Activated CD8-positive, alpha-beta T cell treated with anti-CD3 and anti-CD28 coated beads, Interleukin-2, amount 10 ng/mL, durations not matched to agents 7 days and 5 days (primary cell): ENCODE results near the gene KRT6B. TPM values are rescaled to one million over a fixed set of nuclear protein-coding genes. Genes with fewer than 3 reads are reported as not detected.

Experiments used
- ATAC-seq: fragments of 150-1000 bp; cut with Tn5 transposase; one replicate; pipeline ENCODE4 v1.10.0; 2021; ENCODE audit warnings: moderate library complexity
- CTCF ChIA-PET: fragments of 350-600 bp; sonication (Branson Sonifier 250); formaldehyde crosslinking; loops from one replicate; lab custom pipeline; 2021; ENCODE audit warnings: antibody characterized with exemption; lab: Charles Lee
- POLR2A ChIA-PET: fragments of 350-600 bp; sonication (Branson Sonifier 250); formaldehyde crosslinking; loops from one replicate; lab custom pipeline; 2021; ENCODE audit warnings: antibody characterized with exemption; lab: Charles Lee
- DNase-seq: peaks from one replicate; pipeline ENCODE4 v3.0.0-alpha.2; 2020
- H3K27ac Mint-ChIP-seq: one replicate; pipeline ENCODE4 v1.8.0; 2021; ENCODE audit warnings: mild to moderate bottlenecking, mixed read lengths
- H3K27me3 Mint-ChIP-seq: one replicate; pipeline ENCODE4 v1.8.0; 2021; ENCODE audit warnings: low read depth, mixed read lengths
- H3K36me3 Mint-ChIP-seq: one replicate; pipeline ENCODE4 v1.8.0; 2021; ENCODE audit warnings: low read depth, mixed read lengths
- H3K4me1 Mint-ChIP-seq: one replicate; pipeline ENCODE4 v1.8.0; 2021; ENCODE audit warnings: low read depth, mixed read lengths
- H3K4me3 Mint-ChIP-seq: one replicate; pipeline ENCODE4 v1.8.0; 2021; ENCODE audit warnings: mild to moderate bottlenecking, mixed read lengths
- H3K9me3 Mint-ChIP-seq: one replicate; pipeline ENCODE4 v1.8.0; 2022; ENCODE audit warnings: mixed read lengths; ENCODE audit not compliant: insufficient read depth
- total RNA-seq, 2 experiments: library from RNA; stranded (reverse); gene quantifications; one replicate each; pipeline ENCODE4 v1.2.3, GENCODE V29; 2021

Gene KRT6B
- total RNA-seq, 2 experiments from 2014 or later: not detected

GRCh38 chr12:52441320-52441911, 10.5 kb downstream of the KRT6B start:
- DNase-seq (no peak), ATAC-seq (no peak)
- CTCF ChIA-PET: interaction anchor here (1.9 kb wide), 1 partner anchor 429 kb away, joined by 4 read pairs; no protein-coding TSS in a partner anchor
- peaks cover 2% of the 10 kb centered on the region for H3K4me1 Mint-ChIP-seq
- no peaks in the 10 kb centered on the region for H3K9me3 Mint-ChIP-seq
- peaks cover 31% of the 10 kb centered on the region for H3K27me3 Mint-ChIP-seq
- H3K36me3 Mint-ChIP-seq: no peaks in the 10 kb centered on the region
- no peak overlapping the region for H3K4me3 Mint-ChIP-seq
- no peak overlapping the region for H3K27ac Mint-ChIP-seq
- POLR2A ChIA-PET: no interaction called here

- ATAC-seq: no peak
- peaks cover 27% of the 10 kb centered on the region for H3K27me3 Mint-ChIP-seq
- no peak overlapping the region for H3K27ac Mint-ChIP-seq
- H3K4me1 Mint-ChIP-seq: no peaks in the 10 kb centered on the region
- no peaks in the 10 kb centered on the region for H3K36me3 Mint-ChIP-seq
- CTCF ChIA-PET: interaction anchor here (1.9 kb wide), 1 partner anchor 430 kb away, joined by 4 read pairs; no protein-coding TSS in a partner anchor
- no peak overlapping the region for H3K4me3 Mint-ChIP-seq
- POLR2A ChIA-PET: no interaction called here
- DNase-seq: no peak
- H3K9me3 Mint-ChIP-seq: no peaks in the 10 kb centered on the region
Observed at GRCh38 chr12:52440821-52441319, 11.1 kb downstream of the KRT6B start.

- no peaks in the 10 kb centered on the region for H3K4me1 Mint-ChIP-seq
- peaks cover 26% of the 10 kb centered on the region for H3K27me3 Mint-ChIP-seq
- ChIA-PET POLR2A (no interaction called here), CTCF (interaction anchor here (1.9 kb wide), 1 partner anchor 431 kb away, joined by 4 read pairs; no protein-coding TSS in a partner anchor)
- DNase-seq (no peak), ATAC-seq (no peak)
- H3K4me3 Mint-ChIP-seq: no peak overlapping the region
- no peak overlapping the region for H3K27ac Mint-ChIP-seq
- H3K9me3 Mint-ChIP-seq: no peaks in the 10 kb centered on the region
- no peaks in the 10 kb centered on the region for H3K36me3 Mint-ChIP-seq
Observed at GRCh38 chr12:52439845-52440244, 12.1 kb downstream of the KRT6B start.

GRCh38 chr12:52439420-52439819, 12.5 kb downstream of the KRT6B start:
- CTCF ChIA-PET: interaction anchor here (1.9 kb wide), 1 partner anchor 431 kb away, joined by 4 read pairs; no protein-coding TSS in a partner anchor
- no peak for ATAC-seq
- POLR2A ChIA-PET: no interaction called here

GRCh38 chr12:52438305-52439301, 13.3 kb downstream of the KRT6B start:
- peaks cover 21% of the 10 kb centered on the region for H3K27me3 Mint-ChIP-seq
- CTCF ChIA-PET: no interaction called here
- no peak for ATAC-seq
- no peak for DNase-seq
- H3K4me1 Mint-ChIP-seq: no peaks in the 10 kb centered on the region
- no peak overlapping the region for H3K4me3 Mint-ChIP-seq
- POLR2A ChIA-PET: no interaction called here
- no peak overlapping the region for H3K27ac Mint-ChIP-seq
- no peaks in the 10 kb centered on the region for H3K36me3 Mint-ChIP-seq
- H3K9me3 Mint-ChIP-seq: no peaks in the 10 kb centered on the region

More at GRCh38 chr12:52439420-52439819, 12.5 kb downstream of the KRT6B start:
- Mint-ChIP-seq H3K36me3 (no peaks in the 10 kb centered on the region), H3K9me3 (no peaks in the 10 kb centered on the region), H3K4me3 (no peak overlapping the region), H3K27me3 (peaks cover 23% of the 10 kb centered on the region), H3K27ac (no peak overlapping the region), H3K4me1 (no peaks in the 10 kb centered on the region)
- no peak for DNase-seq

- Mint-ChIP-seq H3K36me3 (no peaks in the 10 kb centered on the region), H3K9me3 (no peaks in the 10 kb centered on the region), H3K4me1 (no peaks in the 10 kb centered on the region), H3K27me3 (peaks cover 18% of the 10 kb centered on the region), H3K4me3 (no peak overlapping the region), H3K27ac (no peak overlapping the region)
- ATAC-seq: no peak
- no peak for DNase-seq
- CTCF ChIA-PET: no interaction called here
- POLR2A ChIA-PET: no interaction called here
Observed at GRCh38 chr12:52437508-52437907, 14.4 kb downstream of the KRT6B start.

GRCh38 chr12:52436828-52437474, 15.0 kb downstream of the KRT6B start:
- no peaks in the 10 kb centered on the region for H3K36me3 Mint-ChIP-seq
- ATAC-seq (no peak), DNase-seq (no peak)
- no peak overlapping the region for H3K27ac Mint-ChIP-seq
- CTCF ChIA-PET: no interaction called here
- no peak overlapping the region for H3K4me3 Mint-ChIP-seq
- POLR2A ChIA-PET: no interaction called here
- no peaks in the 10 kb centered on the region for H3K9me3 Mint-ChIP-seq
- peaks cover 15% of the 10 kb centered on the region for H3K27me3 Mint-ChIP-seq
- no peaks in the 10 kb centered on the region for H3K4me1 Mint-ChIP-seq

GRCh38 chr12:52436000-52436827, 15.7 kb downstream of the KRT6B start:
- ATAC-seq (no peak), DNase-seq (no peak)
- Mint-ChIP-seq H3K9me3 (no peaks in the 10 kb centered on the region), H3K36me3 (no peaks in the 10 kb centered on the region), H3K27ac (no peak overlapping the region), H3K27me3 (peaks cover 14% of the 10 kb centered on the region), H3K4me3 (no peak overlapping the region), H3K4me1 (no peaks in the 10 kb centered on the region)
- ChIA-PET POLR2A (no interaction called here), CTCF (no interaction called here)

GRCh38 chr12:52435659-52435999, 16.3 kb downstream of the KRT6B start:
- Mint-ChIP-seq H3K27ac (no peak overlapping the region), H3K36me3 (no peaks in the 10 kb centered on the region), H3K9me3 (no peaks in the 10 kb centered on the region), H3K4me1 (no peaks in the 10 kb centered on the region), H3K27me3 (peaks cover 13% of the 10 kb centered on the region), H3K4me3 (no peak overlapping the region)
- POLR2A ChIA-PET: no interaction called here
- CTCF ChIA-PET: no interaction called here
- DNase-seq (no peak), ATAC-seq (no peak)

- ChIA-PET POLR2A (no interaction called here), CTCF (no interaction called here)
- no peak for DNase-seq
- Mint-ChIP-seq H3K36me3 (no peaks in the 10 kb centered on the region), H3K9me3 (no peaks in the 10 kb centered on the region), H3K27me3 (peaks cover 15% of the 10 kb centered on the region), H3K4me3 (no peak overlapping the region), H3K4me1 (no peaks in the 10 kb centered on the region), H3K27ac (no peak overlapping the region)
- no peak for ATAC-seq
Observed at GRCh38 chr12:52434760-52435530, 17.0 kb downstream of the KRT6B start.
